A549 (cell line): Measurements from ENCODE around the gene CNTN4. TPM values are rescaled to one million over a fixed set of nuclear protein-coding genes. Genes with fewer than 3 reads are reported as not detected.

Experiments used
- ATAC-seq, 2 experiments: fragments of 200-7000 bp in 1 of 2; fragments of >200 bp in 1 of 2; cut with Nextera tagmentation in 1 of 2; cut with Tn5 transposase in 1 of 2; 3 replicates each; pipeline versions ENCODE4 v1.8.0 to v1.9.1; 2018 to 2020; ENCODE audit warnings: mild to moderate bottlenecking in 1 of 2, moderate library complexity in 1 of 2
- CTCF ChIA-PET: fragments of 300-600 bp; sonication (Branson Sonifier 250); formaldehyde crosslinking; extraction: SDS; loops from one replicate; lab custom pipeline; 2021; ENCODE audit warnings: antibody characterized with exemption, inconsistent platforms; lab: Yijun Ruan, JAX
- POLR2A ChIA-PET: fragments of 350-600 bp; formaldehyde crosslinking; extraction: SDS; loops from one replicate; lab custom pipeline; 2021; ENCODE audit warnings: antibody characterized with exemption, inconsistent platforms; lab: Yijun Ruan, JAX
- DNase-seq, 2 experiments: peaks; one replicate each; pipeline versions ENCODE4 v3.0.0 to v3.0.0-alpha.2; 2011 to 2016; ENCODE audit warnings: low read depth in 1 of 2, low spot score in 1 of 2
- FAIRE-seq: peaks from 2 replicates; lab custom pipeline; 2011; peaks lifted over from hg19 to GRCh38; lab: Jason Lieb, UNC
- H3K27ac ChIP-seq, 2 experiments: fragments of >200 bp; sonication (Bioruptor Twin); formaldehyde crosslinking; 3 replicates each; pipeline ENCODE4 v1.5.1; 2016 to 2017
- H3K4me1 ChIP-seq: fragments of >200 bp; sonication (Bioruptor Twin); formaldehyde crosslinking; 3 replicates; pipeline ENCODE4 v1.6.1; 2016
- H3K4me2 ChIP-seq: fragments of >200 bp; sonication (Bioruptor Twin); formaldehyde crosslinking; 3 replicates; pipeline ENCODE4 v1.6.1; 2016
- H3K4me3 ChIP-seq: fragments of >200 bp; sonication (Bioruptor Twin); formaldehyde crosslinking; 3 replicates; pipeline ENCODE4 v1.5.1; 2016
- H3K9me3 ChIP-seq: fragments of >200 bp; sonication (Bioruptor Twin); formaldehyde crosslinking; 3 replicates; pipeline ENCODE4 v1.6.1; 2016
- BHLHE40 ChIP-seq: IDR thresholded peaks from 2 replicates; pipeline ENCODE4 v1.6.1; 2012; ENCODE audit warnings: low read depth, low read length, inconsistent platforms
- CTCF ChIP-seq: fragments of >200 bp; sonication (Bioruptor Twin); formaldehyde crosslinking; IDR thresholded peaks from 3 replicates; pipeline ENCODE4 v1.5.1; 2016
- FOSB ChIP-seq: fragments of 250-450 bp; sonication (Bioruptor Pico); IDR thresholded peaks from 2 replicates; pipeline ENCODE4 v1.5.0; 2020; ENCODE audit warnings: mild to moderate bottlenecking, moderate library complexity
- FOSL2 ChIP-seq, 2 experiments: fragments of 450-650 bp in 1 of 2; fragments of >200 bp in 1 of 2; sonication (Bioruptor Twin) in 1 of 2; formaldehyde crosslinking; IDR thresholded peaks; 2 replicates each; pipeline versions ENCODE4 v1.5.0 to v1.6.1; 2016 to 2020; ENCODE audit warnings: mild to moderate bottlenecking in 1 of 2, moderate library complexity in 1 of 2
- FOXS1 ChIP-seq: fragments of 250-450 bp; sonication (Bioruptor Pico); IDR thresholded peaks from 2 replicates; pipeline ENCODE4 v1.5.0; 2020; ENCODE audit warnings: mild to moderate bottlenecking, moderate library complexity
- KDM5A ChIP-seq: fragments of 200-600 bp; sonication (generic); IDR thresholded peaks from 2 replicates; pipeline ENCODE4 v1.6.1; 2016; ENCODE audit warnings: antibody characterized with exemption, mild to moderate bottlenecking
- MAFK ChIP-seq: fragments of 450-650 bp; IDR thresholded peaks from 2 replicates; pipeline ENCODE4 v1.6.1; 2014; ENCODE audit not compliant: partially characterized antibody
- NR3C1 ChIP-seq: fragments of >200 bp; sonication (Bioruptor Twin); formaldehyde crosslinking; IDR thresholded peaks from 3 replicates; pipeline ENCODE4 v1.6.1; 2017
- PBX3 ChIP-seq: IDR thresholded peaks from 2 replicates; pipeline ENCODE4 v1.6.1; 2012
- POLR2A ChIP-seq: IDR thresholded peaks from 2 replicates; pipeline ENCODE4 v1.6.1; 2012; ENCODE audit warnings: mild to moderate bottlenecking, low read length
- RAD21 ChIP-seq, 2 experiments: fragments of >200 bp in 1 of 2; sonication (Bioruptor Twin) in 1 of 2; formaldehyde crosslinking in 1 of 2; IDR thresholded peaks in 1 of 2; conservative IDR thresholded peaks in 1 of 2; 2 replicates in 1 of 2; 3 replicates in 1 of 2; pipeline ENCODE4 v1.6.1; 2012 to 2018; ENCODE audit warnings: inconsistent platforms in 1 of 2
- RNF2 ChIP-seq: fragments of 200-600 bp; sonication (generic); IDR thresholded peaks from 2 replicates; pipeline ENCODE4 v1.6.1; 2016; ENCODE audit warnings: low read depth, mild to moderate bottlenecking, antibody characterized with exemption, moderate library complexity, borderline replicate concordance
- SREBF2 ChIP-seq: fragments of 450-650 bp; IDR thresholded peaks from 2 replicates; pipeline ENCODE4 v1.6.1; 2014; ENCODE audit warnings: mild to moderate bottlenecking, moderate library complexity
- TP53 ChIP-seq: fragments of 250-450 bp; sonication (Bioruptor Pico); IDR thresholded peaks from 2 replicates; pipeline ENCODE4 v1.5.0; 2021; ENCODE audit warnings: mild to moderate bottlenecking, moderate library complexity
- ZNF302 ChIP-seq: fragments of 250-450 bp; sonication (Bioruptor Pico); IDR thresholded peaks from 2 replicates; pipeline ENCODE4 v1.9.0; 2021; ENCODE audit warnings: inconsistent platforms, mild to moderate bottlenecking, moderate library complexity
- ZSCAN20 ChIP-seq: fragments of 250-450 bp; sonication (Bioruptor Pico); IDR thresholded peaks from 2 replicates; pipeline ENCODE4 v1.8.0; 2022; ENCODE audit warnings: mild to moderate bottlenecking, moderate library complexity
- WGBS: methylation state at CpG from one replicate; pipeline ENCODE4 v1.1.6; 2017; ENCODE audit errors: missing lambda C conversion rate; 5-methylcytosine and 5-hydroxymethylcytosine counted together
- polyA plus RNA-seq, 4 experiments: library from polyadenylated mRNA; depleted of rRNA in 3 of 4; stranded (reverse); fragments of >200 nt; fragmentation: RNase III in 1 of 4; extraction: RNeasy Plus Mini Kit Qiagen cat#74134 plus additional on column Dnase treatment in 1 of 4; gene quantifications; 2 replicates in 3 of 4; 3 replicates in 1 of 4; pipeline ENCODE4 v1.2.3, GENCODE V29; 2011 to 2017
- TF ChIP-seq, protein P1 (sequence below): IDR thresholded peaks from 2 replicates; pipeline ENCODE4 v1.6.1; 2012; ENCODE audit warnings: low read depth, borderline replicate concordance
- TF ChIP-seq, protein P2 (sequence below): fragments of >200 bp; sonication (Bioruptor Twin); formaldehyde crosslinking; IDR thresholded peaks from 2 replicates; pipeline ENCODE4 v1.6.1; 2016

Gene CNTN4
- polyA plus RNA-seq, 2 of the 4 experiments (the other 2 are of a cell fraction) = 0.03 TPM; not detected in 1

GRCh38 chr3:2204054-2204453, 105.4 kb downstream of the CNTN4 start:
- FAIRE-seq (no peak), DNase-seq (no peak)
- 0% methylated on average over 1 of the region's 1 CpG for WGBS
- no peaks in the 10 kb centered on the region for H3K4me1 ChIP-seq
- H3K9me3 ChIP-seq = no peaks in the 10 kb centered on the region; the same call in 2 of the 3 replicates
- no peak for TF ChIP-seq RAD21 (conservative IDR thresholded peaks at IDR 0.05 in 1 of 2, IDR thresholded peaks at IDR 0.05 in 1 of 2)
- TF ChIP-seq MAFK = peak; percentile 19
- TF ChIP-seq, all 56 proteins: peak for 1
- no peak overlapping the region for H3K27ac ChIP-seq
- H3K4me2 ChIP-seq = no peak overlapping the region
- ATAC-seq = no peak
- no peak overlapping the region for H3K4me3 ChIP-seq
- ChIA-PET POLR2A (no interaction called here), CTCF (no interaction called here)

DNA sequence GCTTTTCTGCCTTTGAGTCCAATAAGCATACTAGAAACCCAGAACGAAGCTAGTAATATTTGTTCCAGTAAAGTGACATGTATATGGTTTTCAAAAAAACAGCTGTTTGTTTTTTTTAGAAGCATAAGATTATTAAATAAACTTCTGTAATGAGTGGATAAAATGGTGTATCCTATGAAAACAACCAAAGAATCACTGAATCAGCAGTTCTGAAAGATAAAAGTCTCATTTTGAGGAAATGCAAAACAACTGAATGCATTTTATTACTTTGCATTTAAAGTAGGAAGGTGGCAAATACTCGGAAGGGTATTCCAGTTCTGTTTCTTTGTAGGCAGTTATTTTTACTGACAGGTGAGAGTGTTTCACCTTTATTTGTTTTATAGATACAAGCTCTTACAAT, 107.0 kb downstream of the CNTN4 start:
- Histone ChIP-seq H3K27ac (no peak overlapping the region), H3K4me2 (no peak overlapping the region)
- CTCF ChIA-PET = no interaction called here
- no peak for ATAC-seq
- FAIRE-seq = no peak
- TF ChIP-seq FOSB (CRISPR knock-in tag) (no peak), BHLHE40 (no peak), ZSCAN20 (no peak), MAFK (peak; percentile 73), ZNF302 (CRISPR knock-in tag) (no peak)
- TF ChIP-seq, all 56 proteins: peak for 1
- POLR2A ChIA-PET = no interaction called here
- WGBS = 4% methylated on average over 2 of the region's 2 CpGs
- no peak for DNase-seq
- H3K4me3 ChIP-seq = no peak overlapping the region
- H3K9me3 ChIP-seq = no peaks in the 10 kb centered on the region; the same call in 2 of the 3 replicates
- no peaks in the 10 kb centered on the region for H3K4me1 ChIP-seq

GRCh38 chr3:2206536-2206935, 107.9 kb downstream of the CNTN4 start:
- H3K4me1 ChIP-seq = no peaks in the 10 kb centered on the region
- H3K4me2 ChIP-seq = no peak overlapping the region
- H3K27ac ChIP-seq = no peak overlapping the region
- no peaks in the 10 kb centered on the region; the same call in 2 of the 3 replicates for H3K9me3 ChIP-seq
- no peak for DNase-seq
- TF ChIP-seq FOXS1 (no peak), PBX3 (no peak), FOSL2 (IDR thresholded peaks at IDR 0.05) (no peak), FOSL2 (CRISPR knock-in tag; IDR thresholded peaks at IDR 0.05) (no peak), SREBF2 (no peak), NR3C1 (no peak), ZSCAN20 (no peak), MAFK (peak; percentile 73)
- TF ChIP-seq, all 56 proteins: peak for 1
- ATAC-seq (no peak), FAIRE-seq (no peak)
- CTCF ChIA-PET = no interaction called here
- no peak overlapping the region for H3K4me3 ChIP-seq
- WGBS = 2% methylated on average over 4 of the region's 4 CpGs
- POLR2A ChIA-PET = no interaction called here

DNA sequence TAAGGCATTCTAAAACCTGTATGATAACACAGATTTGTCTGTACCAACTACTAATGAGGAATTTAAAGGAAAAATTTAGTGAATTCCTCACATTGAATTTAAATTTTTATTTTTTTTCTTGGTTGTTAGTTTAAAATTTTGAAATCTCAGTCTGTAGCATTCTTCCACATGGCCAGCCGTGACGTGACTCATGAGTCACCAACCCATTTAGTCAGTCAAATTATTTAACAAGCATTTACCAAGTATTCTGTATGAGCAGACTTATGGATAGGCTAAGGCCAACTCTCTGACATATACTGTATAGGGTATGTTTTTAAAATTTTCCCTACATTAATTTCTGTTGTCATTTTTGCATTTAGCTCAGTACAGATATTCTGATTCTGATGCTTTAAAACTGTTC, 112.9 kb downstream of the CNTN4 start:
- no peak overlapping the region for H3K4me3 ChIP-seq
- DNase-seq = no peak
- TF ChIP-seq FOSB (CRISPR knock-in tag) = no peak
- TF ChIP-seq, protein P1, sequence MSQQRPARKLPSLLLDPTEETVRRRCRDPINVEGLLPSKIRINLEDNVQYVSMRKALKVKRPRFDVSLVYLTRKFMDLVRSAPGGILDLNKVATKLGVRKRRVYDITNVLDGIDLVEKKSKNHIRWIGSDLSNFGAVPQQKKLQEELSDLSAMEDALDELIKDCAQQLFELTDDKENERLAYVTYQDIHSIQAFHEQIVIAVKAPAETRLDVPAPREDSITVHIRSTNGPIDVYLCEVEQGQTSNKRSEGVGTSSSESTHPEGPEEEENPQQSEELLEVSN = no peak
- no peak for TF ChIP-seq POLR2A
- TF ChIP-seq RNF2 = no peak
- no peak for TF ChIP-seq KDM5A
- no peak for TF ChIP-seq TP53 (CRISPR knock-in tag)
- TF ChIP-seq, protein P2, sequence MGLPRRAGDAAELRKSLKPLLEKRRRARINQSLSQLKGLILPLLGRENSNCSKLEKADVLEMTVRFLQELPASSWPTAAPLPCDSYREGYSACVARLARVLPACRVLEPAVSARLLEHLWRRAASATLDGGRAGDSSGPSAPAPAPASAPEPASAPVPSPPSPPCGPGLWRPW = no peak
- TF ChIP-seq CTCF = no peak
- no peak overlapping the region for H3K27ac ChIP-seq
- no peaks in the 10 kb centered on the region for H3K9me3 ChIP-seq
- CTCF ChIA-PET = no interaction called here
- no peaks in the 10 kb centered on the region for H3K4me1 ChIP-seq
- H3K4me2 ChIP-seq = no peak overlapping the region
- FAIRE-seq = no peak
- 0% methylated on average over 2 of the region's 2 CpGs for WGBS
- POLR2A ChIA-PET = no interaction called here
- no peak for ATAC-seq
